Astrocyte (in vitro differentiated cells and primary cell): ENCODE data around the gene CMTR1. TPM values are rescaled to one million over a fixed set of nuclear protein-coding genes. Genes with fewer than 3 reads are reported as not detected.

Experiments
- DNase-seq: peaks from one replicate; pipeline ENCODE4 v3.0.0-alpha.2; 2010; ENCODE audit warnings: low read depth
- FAIRE-seq: peaks from 2 replicates; lab custom pipeline; 2011; peaks lifted over from hg19 to GRCh38; lab: Jason Lieb, UNC
- H2AFZ ChIP-seq: 2 replicates; pipeline ENCODE4 v1.6.0; 2012; ENCODE audit warnings: low read depth, low read length, inconsistent platforms
- H3K27ac ChIP-seq: 2 replicates; pipeline ENCODE4 v1.5.1; 2011; ENCODE audit warnings: low read depth, low read length, inconsistent platforms
- H3K27me3 ChIP-seq: 2 replicates; pipeline ENCODE4 v1.6.0; 2011; ENCODE audit warnings: low read length, inconsistent platforms; ENCODE audit not compliant: insufficient read depth
- H3K36me3 ChIP-seq: 2 replicates; pipeline ENCODE4 v1.5.1; 2011; ENCODE audit warnings: low read length, inconsistent platforms; ENCODE audit not compliant: insufficient read depth
- H3K4me1 ChIP-seq: 2 replicates; pipeline ENCODE4 v1.5.1; 2011; ENCODE audit warnings: low read length, inconsistent platforms; ENCODE audit not compliant: insufficient read depth
- H3K4me2 ChIP-seq: 2 replicates; pipeline ENCODE4 v1.6.0; 2012; ENCODE audit warnings: low read length, inconsistent platforms
- H3K4me3 ChIP-seq: 2 replicates; pipeline ENCODE4 v1.5.1; 2011; ENCODE audit warnings: low read depth, mild to moderate bottlenecking, low read length, inconsistent platforms; ENCODE audit not compliant: insufficient read depth
- H3K79me2 ChIP-seq: 2 replicates; pipeline ENCODE4 v1.6.0; 2012; ENCODE audit warnings: mild to moderate bottlenecking, low read length, inconsistent platforms; ENCODE audit not compliant: insufficient read depth
- H3K9ac ChIP-seq: 2 replicates; pipeline ENCODE4 v1.6.0; 2012; ENCODE audit warnings: mild to moderate bottlenecking, low read length, inconsistent platforms
- H3K9me3 ChIP-seq: 2 replicates; pipeline ENCODE4 v1.5.1; 2012; ENCODE audit warnings: low read depth, mild to moderate bottlenecking, low read length, inconsistent platforms; ENCODE audit not compliant: insufficient read depth
- H4K20me1 ChIP-seq: 2 replicates; pipeline ENCODE4 v1.6.0; 2012; ENCODE audit warnings: low read length, inconsistent platforms; ENCODE audit not compliant: insufficient read depth
- H3K27ac Mint-ChIP-seq: one replicate; pipeline ENCODE4 v1.8.0; 2021; ENCODE audit warnings: mild to moderate bottlenecking, mixed read lengths; ENCODE audit not compliant: unreplicated experiment
- H3K27me3 Mint-ChIP-seq: one replicate; pipeline ENCODE4 v1.8.0; 2021; ENCODE audit warnings: low read depth, mixed read lengths; ENCODE audit not compliant: unreplicated experiment
- H3K36me3 Mint-ChIP-seq: one replicate; pipeline ENCODE4 v1.8.0; 2021; ENCODE audit warnings: low read depth, mixed read lengths; ENCODE audit not compliant: unreplicated experiment
- H3K4me1 Mint-ChIP-seq: one replicate; pipeline ENCODE4 v1.8.0; 2021; ENCODE audit warnings: low read depth, mixed read lengths; ENCODE audit not compliant: unreplicated experiment
- H3K4me3 Mint-ChIP-seq: one replicate; pipeline ENCODE4 v1.8.0; 2021; ENCODE audit warnings: mild to moderate bottlenecking, moderate library complexity, mixed read lengths; ENCODE audit not compliant: unreplicated experiment
- H3K9me3 Mint-ChIP-seq: one replicate; pipeline ENCODE4 v1.8.0; 2021; ENCODE audit warnings: mild to moderate bottlenecking, mixed read lengths; ENCODE audit not compliant: unreplicated experiment
- CTCF ChIP-seq: IDR thresholded peaks from 2 replicates; pipeline ENCODE4 v1.5.1; 2011; ENCODE audit warnings: low read depth, mild to moderate bottlenecking, inconsistent platforms, low read length, moderate library complexity; ENCODE audit not compliant: insufficient read depth
- EZH2 ChIP-seq: IDR thresholded peaks from 2 replicates; pipeline ENCODE4 v1.6.1; 2012; ENCODE audit warnings: mild to moderate bottlenecking, low read length, inconsistent platforms; ENCODE audit not compliant: insufficient read depth
- total RNA-seq: library from RNA; stranded (reverse); gene quantifications from 2 replicates; pipeline ENCODE4 v1.2.1, GENCODE V29; 2021

CMTR1 gene
- total RNA-seq, 1 donor from 2014 or later = 44.1 TPM

- H3K9me3 Mint-ChIP-seq = no peaks in the 10 kb centered on the region
- no peaks in the 10 kb centered on the region for H3K27me3 Mint-ChIP-seq
- DNase-seq (no peak), FAIRE-seq (no peak)
- no peaks in the 10 kb centered on the region for H3K9me3 ChIP-seq
- H3K4me3 ChIP-seq = no peak overlapping the region
- H3K79me2 ChIP-seq = no peaks in the 10 kb centered on the region
- H3K36me3 ChIP-seq = peaks cover 20% of the 10 kb centered on the region
- TF ChIP-seq EZH2 (no peak), CTCF (no peak)
- peaks cover 13% of the 10 kb centered on the region for H3K4me1 ChIP-seq
- H2AFZ ChIP-seq = no peak overlapping the region
- no peaks in the 10 kb centered on the region for H3K27me3 ChIP-seq
- no peaks in the 10 kb centered on the region for H3K4me1 Mint-ChIP-seq
- no peak overlapping the region for H3K27ac ChIP-seq
- H3K4me3 Mint-ChIP-seq = no peak overlapping the region
- H3K27ac Mint-ChIP-seq = no peak overlapping the region
- H3K36me3 Mint-ChIP-seq = peaks cover 46% of the 10 kb centered on the region
- no peaks in the 10 kb centered on the region for H4K20me1 ChIP-seq
- no peak overlapping the region for H3K9ac ChIP-seq
- H3K4me2 ChIP-seq = no peak overlapping the region
Measured at GRCh38 chr6:37451441-37452193, 18.6 kb downstream of the CMTR1 start.

GRCh38 chr6:37452522-37452921, 19.5 kb downstream of the CMTR1 start:
- Mint-ChIP-seq H3K27me3 (no peaks in the 10 kb centered on the region), H3K9me3 (no peaks in the 10 kb centered on the region), H3K36me3 (peaks cover 49% of the 10 kb centered on the region), H3K27ac (no peak overlapping the region), H3K4me1 (no peaks in the 10 kb centered on the region), H3K4me3 (no peak overlapping the region)
- H2AFZ ChIP-seq = no peak overlapping the region
- TF ChIP-seq CTCF (no peak), EZH2 (no peak)
- no peak overlapping the region for H3K9ac ChIP-seq
- no peak overlapping the region for H3K4me2 ChIP-seq
- no peaks in the 10 kb centered on the region for H3K9me3 ChIP-seq
- no peaks in the 10 kb centered on the region for H4K20me1 ChIP-seq
- H3K4me1 ChIP-seq = peaks cover 22% of the 10 kb centered on the region
- FAIRE-seq (no peak), DNase-seq (no peak)
- H3K4me3 ChIP-seq = no peak overlapping the region
- H3K27me3 ChIP-seq = no peaks in the 10 kb centered on the region
- H3K36me3 ChIP-seq = peaks cover 13% of the 10 kb centered on the region
- H3K79me2 ChIP-seq = no peaks in the 10 kb centered on the region
- no peak overlapping the region for H3K27ac ChIP-seq

DNA sequence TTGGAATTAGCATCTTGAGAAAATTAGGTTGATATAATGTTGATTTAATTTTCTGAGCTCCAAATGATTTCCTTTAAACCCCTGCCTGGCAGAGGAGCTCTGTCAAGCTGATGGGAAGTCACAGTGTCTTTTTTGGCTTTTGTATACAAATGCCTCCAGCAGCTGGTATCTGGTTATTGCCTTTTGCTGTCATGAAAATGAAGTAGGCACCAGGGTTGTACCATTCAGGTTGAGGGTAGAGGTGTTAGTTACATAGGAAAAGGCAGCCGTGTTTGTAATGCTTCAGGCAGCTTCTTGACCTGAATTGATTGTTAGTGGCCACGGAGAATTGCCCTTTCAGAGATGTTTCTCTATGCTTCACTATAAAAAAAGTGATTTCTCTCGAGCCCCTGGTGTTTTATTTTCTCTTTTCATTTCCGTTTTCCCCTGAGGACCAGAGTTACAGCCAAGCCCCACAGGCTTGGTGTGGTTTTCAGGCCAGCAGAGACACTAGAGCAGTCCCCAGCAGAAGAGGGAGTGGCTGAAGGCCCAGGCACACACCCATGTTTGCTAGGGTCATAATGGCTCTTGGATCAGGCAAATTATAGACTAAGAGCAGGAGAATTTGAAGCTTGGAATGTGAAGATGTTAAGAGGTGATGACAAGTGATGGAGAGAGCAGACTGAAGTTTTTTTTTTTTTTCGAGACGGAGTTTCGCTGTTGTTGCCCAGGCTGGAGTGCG, 21.6 kb downstream of the CMTR1 start:
- Histone ChIP-seq H3K36me3 (peaks cover 20% of the 10 kb centered on the region), H3K27ac (no peak overlapping the region)

More for the DNA sequence above, 21.6 kb downstream of the CMTR1 start:
- H3K79me2 ChIP-seq = no peaks in the 10 kb centered on the region
- Mint-ChIP-seq H3K36me3 (peaks cover 59% of the 10 kb centered on the region), H3K27ac (no peak overlapping the region), H3K9me3 (no peaks in the 10 kb centered on the region), H3K27me3 (no peaks in the 10 kb centered on the region), H3K4me1 (no peaks in the 10 kb centered on the region), H3K4me3 (no peak overlapping the region)
- H3K27me3 ChIP-seq = no peaks in the 10 kb centered on the region
- H3K9me3 ChIP-seq = no peaks in the 10 kb centered on the region
- no peak overlapping the region for H3K9ac ChIP-seq
- H4K20me1 ChIP-seq = no peaks in the 10 kb centered on the region
- H2AFZ ChIP-seq = no peak overlapping the region
- no peak for DNase-seq
- H3K4me1 ChIP-seq = peaks cover 26% of the 10 kb centered on the region
- no peak for FAIRE-seq
- no peak overlapping the region for H3K4me3 ChIP-seq
- TF ChIP-seq EZH2 (no peak), CTCF (no peak)
- H3K4me2 ChIP-seq = no peak overlapping the region
